Fibroblast of lung (primary cell): ENCODE measurements around the gene NAV3. TPM values are rescaled to one million over a fixed set of nuclear protein-coding genes. Genes with fewer than 3 reads are reported as not detected.

Experiments
- DNase-seq, 2 donors: peaks; one replicate each; pipeline versions ENCODE4 v3.0.0 to v3.0.0-alpha.2; 2010; ENCODE audit warnings: low read depth in 2 of 2
- H2AFZ ChIP-seq: 2 replicates; pipeline ENCODE4 v1.5.1; 2012; ENCODE audit warnings: low read length, control low read depth, inconsistent platforms
- H3K27ac ChIP-seq: 2 replicates; pipeline ENCODE4 v1.5.1; 2011; ENCODE audit warnings: low read length, control low read depth; ENCODE audit not compliant: insufficient read depth
- H3K27me3 ChIP-seq: 2 replicates; pipeline ENCODE4 v1.5.1; 2011; ENCODE audit warnings: mild to moderate bottlenecking, low read length; ENCODE audit not compliant: control insufficient read depth, insufficient read depth
- H3K36me3 ChIP-seq: 2 replicates; pipeline ENCODE4 v1.5.1; 2011; ENCODE audit warnings: low read length; ENCODE audit not compliant: control insufficient read depth, insufficient read depth
- H3K4me1 ChIP-seq: 2 replicates; pipeline ENCODE4 v1.5.1; 2011; ENCODE audit warnings: low read length; ENCODE audit not compliant: control insufficient read depth, insufficient read depth; ENCODE audit errors: extremely low read depth
- H3K4me2 ChIP-seq: 2 replicates; pipeline ENCODE4 v1.5.1; 2011; ENCODE audit warnings: low read length, control low read depth; ENCODE audit not compliant: insufficient read depth; ENCODE audit errors: extremely low read depth
- H3K4me3 ChIP-seq, 4 experiments: fragments of 200-600 bp in 1 of 4; sonication (generic) in 1 of 4; replicated peaks in 1 of 4; 2 replicates each; pipeline ENCODE4 v1.5.1; 2011 to 2016; ENCODE audit warnings: low read length in 4 of 4, low read depth in 3 of 4, mild to moderate bottlenecking in 3 of 4, control low read depth in 2 of 4, inconsistent platforms in 1 of 4, mixed read lengths in 1 of 4; ENCODE audit not compliant: insufficient read depth in 1 of 4; ENCODE audit errors: control extremely low read depth in 1 of 4
- H3K79me2 ChIP-seq: 2 replicates; pipeline ENCODE4 v1.5.1; 2012; ENCODE audit warnings: mild to moderate bottlenecking, low read length, inconsistent platforms; ENCODE audit not compliant: control insufficient read depth, insufficient read depth
- H3K9ac ChIP-seq: 2 replicates; pipeline ENCODE4 v1.5.1; 2011; ENCODE audit warnings: mild to moderate bottlenecking, low read length, control low read depth; ENCODE audit not compliant: insufficient read depth
- H3K9me3 ChIP-seq: 2 replicates; pipeline ENCODE4 v1.5.1; 2012; ENCODE audit warnings: low read depth, low read length; ENCODE audit not compliant: control insufficient read depth, insufficient read depth
- H4K20me1 ChIP-seq: 2 replicates; pipeline ENCODE4 v1.5.1; 2011; ENCODE audit warnings: low read length; ENCODE audit not compliant: control insufficient read depth, insufficient read depth; ENCODE audit errors: extremely low read depth
- CTCF ChIP-seq, 2 donors: IDR thresholded peaks in 1 of 2; conservative IDR thresholded peaks in 1 of 2; 1 replicate in 1 of 2; 2 replicates in 1 of 2; pipeline ENCODE4 v1.5.1; 2011 to 2012; ENCODE audit warnings: low read length in 2 of 2, control low read depth in 1 of 2, inconsistent platforms in 1 of 2, low read depth in 1 of 2, mild to moderate bottlenecking in 1 of 2
- EZH2 ChIP-seq: IDR thresholded peaks from 2 replicates; pipeline ENCODE4 v1.5.1; 2012; ENCODE audit warnings: low read length, control low read depth, mild to moderate bottlenecking; ENCODE audit errors: missing control alignments
- polyA plus RNA-seq, 2 donors: library from polyadenylated mRNA; depleted of rRNA in 1 of 2; stranded (reverse) in 1 of 2; unstranded in 1 of 2; fragments of >200 nt; gene quantifications; 2 replicates each; pipeline ENCODE4 v1.2.1, GENCODE V29; 2011 to 2012; ENCODE audit warnings: missing spikeins in 1 of 2
- total RNA-seq: library from RNA; depleted of rRNA; stranded (reverse); fragments of >200 nt; gene quantifications from 2 replicates; pipeline ENCODE4 v1.2.1, GENCODE V29; 2014

Gene NAV3
- total and polyA plus RNA-seq, 2 donors (not counting 1 experiment from before 2014, with no cell fraction given) = 30.8 to 60.6 TPM

GRCh38 chr12:77918046-77918445 lies 87.4 kb downstream of the NAV3 start:
- Histone ChIP-seq H4K20me1 (no peaks in the 10 kb centered on the region), H3K9me3 (no peaks in the 10 kb centered on the region), H3K4me3 (no peak overlapping the region), H3K9ac (no peak overlapping the region), H3K79me2 (no peaks in the 10 kb centered on the region), H3K36me3 (no peaks in the 10 kb centered on the region), H3K4me2 (no peak overlapping the region), H2AFZ (no peak overlapping the region), H3K4me1 (no peaks in the 10 kb centered on the region), H3K27ac (no peak overlapping the region), H3K27me3 (no peaks in the 10 kb centered on the region)
- DNase-seq = no peak
- no peak for TF ChIP-seq CTCF (conservative IDR thresholded peaks at IDR 0.05 in 1 of 2, IDR thresholded peaks at IDR 0.05 in 1 of 2; ENCODE audit: low read depth in 1 of 2, low read length in 2 of 2)
- TF ChIP-seq EZH2 = no peak

- Histone ChIP-seq H3K27me3 (no peaks in the 10 kb centered on the region), H3K9me3 (no peaks in the 10 kb centered on the region), H3K79me2 (no peaks in the 10 kb centered on the region), H4K20me1 (no peaks in the 10 kb centered on the region), H3K4me1 (no peaks in the 10 kb centered on the region), H3K9ac (no peak overlapping the region), H3K4me3 (no peak overlapping the region), H3K4me2 (no peak overlapping the region), H2AFZ (no peak overlapping the region), H3K27ac (no peak overlapping the region), H3K36me3 (no peaks in the 10 kb centered on the region)
- DNase-seq = no peak
- TF ChIP-seq CTCF (conservative IDR thresholded peaks at IDR 0.05 in 1 of 2, IDR thresholded peaks at IDR 0.05 in 1 of 2; ENCODE audit: low read depth in 1 of 2, low read length in 2 of 2) = no peak
Measured at GRCh38 chr12:77919450-77919849, 88.8 kb downstream of the NAV3 start.

GRCh38 chr12:77923882-77924281 lies 93.2 kb downstream of the NAV3 start:
- Histone ChIP-seq H2AFZ (no peak overlapping the region), H3K4me3 (no peak overlapping the region), H3K36me3 (no peaks in the 10 kb centered on the region), H3K27ac (no peak overlapping the region), H4K20me1 (no peaks in the 10 kb centered on the region), H3K4me1 (no peaks in the 10 kb centered on the region), H3K9me3 (no peaks in the 10 kb centered on the region), H3K4me2 (no peak overlapping the region), H3K79me2 (no peaks in the 10 kb centered on the region), H3K27me3 (no peaks in the 10 kb centered on the region), H3K9ac (no peak overlapping the region)
- peak in 1 of 2 donors; percentile 35 for DNase-seq
- no peak for TF ChIP-seq CTCF (conservative IDR thresholded peaks at IDR 0.05 in 1 of 2, IDR thresholded peaks at IDR 0.05 in 1 of 2; ENCODE audit: low read depth in 1 of 2, low read length in 2 of 2)
- TF ChIP-seq EZH2 = no peak
